Breast epithelium (tissue), 4 donors: Measurements from ENCODE around the gene SEMA3G. TPM values are rescaled to one million over a fixed set of nuclear protein-coding genes. Genes with fewer than 3 reads are reported as not detected.

ENCODE experiments used
- DNase-seq, 2 donors: peaks; one replicate each; pipeline ENCODE4 v3.0.0-alpha.2; 2019; ENCODE audit warnings: low spot score in 2 of 2
- H3K27ac ChIP-seq, 2 donors: fragments of 200-600 bp; sonication (generic) in 1 of 2; one replicate each; pipeline ENCODE4 v1.5.1; 2016 to 2019; ENCODE audit warnings: mild to moderate bottlenecking in 1 of 2
- H3K27me3 ChIP-seq, 2 donors: fragments of 200-600 bp; sonication (generic) in 1 of 2; one replicate each; pipeline versions ENCODE4 v1.5.1 to v1.6.0; 2017 to 2019; ENCODE audit warnings: control low read depth in 1 of 2, mild to moderate bottlenecking in 1 of 2
- H3K36me3 ChIP-seq: fragments of 200-600 bp; one replicate; pipeline ENCODE4 v1.5.1; 2019
- H3K4me1 ChIP-seq, 2 donors: fragments of 200-600 bp; sonication (generic); one replicate each; pipeline ENCODE4 v1.5.1; 2016 to 2019; ENCODE audit warnings: control low read depth in 1 of 2
- H3K4me3 ChIP-seq, 3 donors: fragments of 200-600 bp; sonication (generic); 1 replicate in 2 of 3; 2 replicates in 1 of 3; pipeline ENCODE4 v1.5.1; 2016 to 2019; ENCODE audit warnings: mild to moderate bottlenecking in 3 of 3, moderate library complexity in 2 of 3
- H3K9me3 ChIP-seq, 2 donors: fragments of 200-600 bp; sonication (generic) in 1 of 2; one replicate each; pipeline ENCODE4 v1.5.1; 2016 to 2019; ENCODE audit warnings: control low read depth in 1 of 2
- POLR2A ChIP-seq: fragments of 450-650 bp; IDR thresholded peaks from one replicate; pipeline ENCODE4 v1.6.1; 2016; ENCODE audit warnings: antibody characterized with exemption, mild to moderate bottlenecking, moderate library complexity
- POLR2AphosphoS5 ChIP-seq, 3 donors: sonication (generic); formaldehyde crosslinking; IDR thresholded peaks; one replicate each; pipeline ENCODE4 v1.6.1; 2017; ENCODE audit warnings: antibody characterized with exemption in 3 of 3
- intact Hi-C: fragments of 100-400 bp; cut with DNase I; formaldehyde crosslinking; loops from one replicate; pipeline ENCODE4 v1.15.1; 2023; ENCODE audit warnings: low total_unique reads
- total RNA-seq, 3 donors: library from RNA; depleted of rRNA; stranded (reverse); fragments of >200 nt; gene quantifications; one replicate each; pipeline ENCODE4 v1.1.0, GENCODE V29; 2016
- TF ChIP-seq, protein P1 (sequence below), 3 donors: fragments of 450-650 bp; IDR thresholded peaks; one replicate each; pipeline ENCODE4 v1.5.1; 2016 to 2017; ENCODE audit warnings: antibody characterized with exemption in 3 of 3, mild to moderate bottlenecking in 3 of 3, moderate library complexity in 3 of 3

The SEMA3G gene
- 100 to 1,000 TPM in 1 of 3 donors, 10 to 100 TPM in 2; 12.3 to 255 (median 70.1) TPM for total RNA-seq

DNA sequence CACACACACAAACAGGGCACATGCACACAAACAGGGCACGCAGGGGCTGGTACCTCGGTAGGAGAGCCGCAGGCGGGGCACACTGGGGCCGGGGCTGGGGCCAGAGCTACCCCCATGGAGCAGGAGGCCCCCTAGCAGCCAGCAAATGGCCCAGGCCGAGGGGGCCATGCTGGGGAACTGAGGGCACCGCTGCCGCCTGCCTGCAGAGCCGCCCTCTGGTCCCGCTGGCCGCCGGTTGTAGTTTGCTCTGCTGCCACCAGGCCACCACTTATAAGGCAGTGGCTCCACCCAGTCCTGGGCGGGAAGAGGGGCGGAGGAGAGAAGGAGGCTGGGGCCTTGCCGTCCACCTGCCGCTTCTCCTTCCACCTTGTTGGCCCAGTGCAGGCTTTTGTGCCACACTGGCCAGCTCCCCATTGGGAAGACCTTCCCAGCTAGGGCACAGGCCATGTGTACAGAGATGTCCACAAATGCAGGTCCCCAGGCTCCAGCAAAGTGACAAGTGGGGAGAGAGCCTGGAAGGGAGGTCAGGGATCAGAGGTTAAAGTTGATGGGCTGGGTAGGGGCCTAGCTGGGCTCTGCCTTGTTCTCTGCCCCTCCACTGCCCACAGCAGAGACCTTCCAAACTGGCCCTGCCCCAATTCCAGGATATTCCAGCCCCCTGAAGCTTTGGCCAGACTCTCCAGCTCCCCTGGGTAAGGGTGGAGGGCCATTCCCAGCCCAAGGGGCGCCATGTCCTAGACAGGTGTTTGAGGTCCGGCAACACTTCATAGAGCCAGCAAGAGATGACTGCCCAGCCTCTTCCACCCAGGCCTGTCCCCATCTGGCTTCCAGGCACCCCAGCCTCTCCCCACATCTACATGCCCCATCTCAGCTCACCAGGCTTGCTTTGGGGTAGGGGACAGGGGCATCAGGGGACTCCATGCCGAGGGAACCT is at the start of gene SEMA3G:
Gene SEMA3G, minus strand, starts transcription at position 244 of the 934 bp plus-strand sequence. Its CDS starts 76 bp downstream, at position 168.
- no peaks in the 10 kb centered on the region for H3K36me3 ChIP-seq
- TF ChIP-seq POLR2AphosphoS5 (IDR thresholded peaks at IDR 0.05) = peak in 1 of 3 donors; percentile 16
- no peak for TF ChIP-seq POLR2A
- TF ChIP-seq, protein P1, sequence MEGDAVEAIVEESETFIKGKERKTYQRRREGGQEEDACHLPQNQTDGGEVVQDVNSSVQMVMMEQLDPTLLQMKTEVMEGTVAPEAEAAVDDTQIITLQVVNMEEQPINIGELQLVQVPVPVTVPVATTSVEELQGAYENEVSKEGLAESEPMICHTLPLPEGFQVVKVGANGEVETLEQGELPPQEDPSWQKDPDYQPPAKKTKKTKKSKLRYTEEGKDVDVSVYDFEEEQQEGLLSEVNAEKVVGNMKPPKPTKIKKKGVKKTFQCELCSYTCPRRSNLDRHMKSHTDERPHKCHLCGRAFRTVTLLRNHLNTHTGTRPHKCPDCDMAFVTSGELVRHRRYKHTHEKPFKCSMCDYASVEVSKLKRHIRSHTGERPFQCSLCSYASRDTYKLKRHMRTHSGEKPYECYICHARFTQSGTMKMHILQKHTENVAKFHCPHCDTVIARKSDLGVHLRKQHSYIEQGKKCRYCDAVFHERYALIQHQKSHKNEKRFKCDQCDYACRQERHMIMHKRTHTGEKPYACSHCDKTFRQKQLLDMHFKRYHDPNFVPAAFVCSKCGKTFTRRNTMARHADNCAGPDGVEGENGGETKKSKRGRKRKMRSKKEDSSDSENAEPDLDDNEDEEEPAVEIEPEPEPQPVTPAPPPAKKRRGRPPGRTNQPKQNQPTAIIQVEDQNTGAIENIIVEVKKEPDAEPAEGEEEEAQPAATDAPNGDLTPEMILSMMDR (IDR thresholded peaks at IDR 0.05) = peak; percentile 38 to 74 (median 70)
- DNase-seq = peak; percentile 70 to 83
- no peaks in the 10 kb centered on the region for H3K27me3 ChIP-seq
- H3K4me3 ChIP-seq = peak within 1 kb of the TSS; percentile 26 to 52 (median 39)
- H3K27ac ChIP-seq = peak within 1 kb of the TSS in 1 of 2 donors; percentile 59
- H3K9me3 ChIP-seq = no peaks in the 10 kb centered on the region
- peaks cover 0 to 1% of the 10 kb centered on the region in 2 donors for H3K4me1 ChIP-seq
- intact Hi-C loops = no loop called here

DNA sequence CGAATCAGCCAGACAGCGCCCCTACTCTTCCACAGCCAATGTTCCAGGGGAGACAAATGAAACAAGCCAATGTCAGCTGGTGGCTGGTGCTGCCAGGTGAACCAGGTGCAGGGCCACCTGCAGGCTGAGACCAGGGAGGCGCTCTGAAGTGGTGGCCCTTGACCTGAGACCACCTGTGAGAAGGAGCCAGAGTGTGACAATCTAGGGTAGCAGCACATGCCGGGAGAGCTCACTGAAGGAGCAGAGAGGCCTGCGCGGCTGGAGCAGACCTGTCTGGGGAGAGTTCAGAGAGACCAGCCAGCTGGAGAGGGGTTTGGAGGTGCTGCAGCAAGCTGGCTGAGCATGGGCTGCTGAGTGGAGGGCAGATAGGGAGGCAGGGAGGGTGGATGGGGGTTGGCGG is 49.5 kb upstream of the SEMA3G start:
- H3K36me3 ChIP-seq = peaks cover 4% of the 10 kb centered on the region
- no peak overlapping the region for H3K4me3 ChIP-seq
- no peaks in the 10 kb centered on the region for H3K9me3 ChIP-seq

DNA sequence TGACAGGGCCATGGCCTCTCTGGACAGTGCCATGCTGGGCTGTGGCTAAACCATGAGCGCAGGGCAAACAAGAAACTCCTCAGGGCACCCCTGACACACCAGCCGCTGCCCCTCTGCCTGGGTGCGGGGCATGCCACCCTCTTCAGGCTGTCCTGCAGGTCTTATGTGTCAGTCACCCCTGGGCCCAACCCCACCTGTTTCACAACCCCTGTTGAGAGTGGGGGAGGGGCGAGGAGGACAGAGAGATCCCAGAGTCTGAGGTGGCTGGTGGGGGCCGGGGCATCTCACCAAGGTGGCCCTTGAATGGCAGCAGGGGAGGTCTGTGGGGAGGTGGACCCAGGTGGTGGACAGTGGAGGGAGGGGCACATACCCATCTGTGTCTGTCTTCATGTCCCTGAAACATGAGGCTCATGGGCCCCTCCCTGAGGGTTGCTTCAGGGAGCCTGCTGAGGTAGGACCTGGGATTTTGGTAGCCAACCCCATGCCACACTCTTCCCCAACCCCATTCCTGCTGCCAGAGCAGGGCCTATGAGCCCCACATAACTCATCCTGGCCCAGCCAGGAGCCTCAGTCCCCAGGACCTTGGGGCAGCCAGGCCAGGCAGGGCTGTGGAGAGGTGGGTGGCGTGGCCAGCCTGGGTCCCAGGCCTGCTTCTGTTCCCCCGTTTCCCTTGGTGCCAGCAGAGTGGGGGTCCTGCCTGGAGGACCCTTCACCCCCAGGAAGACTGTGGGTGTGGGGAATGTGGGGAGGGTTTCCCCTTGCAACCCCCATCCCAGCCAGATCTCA is 48.5 kb upstream of the SEMA3G start:
- TF ChIP-seq POLR2AphosphoS5 (IDR thresholded peaks at IDR 0.05) (no peak), POLR2A (no peak)
- TF ChIP-seq, protein P1 (IDR thresholded peaks at IDR 0.05) = no peak
- no peak overlapping the region for H3K4me3 ChIP-seq
- H3K9me3 ChIP-seq = no peaks in the 10 kb centered on the region
- no peaks in the 10 kb centered on the region for H3K27me3 ChIP-seq
- no peaks in the 10 kb centered on the region for H3K4me1 ChIP-seq
- intact Hi-C loops = no loop called here
- H3K27ac ChIP-seq = peak overlapping the region in 1 of 2 donors; percentile 85
- peaks cover 9% of the 10 kb centered on the region for H3K36me3 ChIP-seq
- DNase-seq = no peak

More for the DNA sequence above, 49.5 kb upstream of the SEMA3G start:
- no peak for DNase-seq
- H3K4me1 ChIP-seq = no peaks in the 10 kb centered on the region
- H3K27me3 ChIP-seq = no peaks in the 10 kb centered on the region
- intact Hi-C loops = no loop called here
- no peak for TF ChIP-seq POLR2AphosphoS5 (IDR thresholded peaks at IDR 0.05)
- TF ChIP-seq POLR2A = no peak
- TF ChIP-seq, protein P1 (IDR thresholded peaks at IDR 0.05) = no peak
- peak overlapping the region; percentile 17 to 85 for H3K27ac ChIP-seq

DNA sequence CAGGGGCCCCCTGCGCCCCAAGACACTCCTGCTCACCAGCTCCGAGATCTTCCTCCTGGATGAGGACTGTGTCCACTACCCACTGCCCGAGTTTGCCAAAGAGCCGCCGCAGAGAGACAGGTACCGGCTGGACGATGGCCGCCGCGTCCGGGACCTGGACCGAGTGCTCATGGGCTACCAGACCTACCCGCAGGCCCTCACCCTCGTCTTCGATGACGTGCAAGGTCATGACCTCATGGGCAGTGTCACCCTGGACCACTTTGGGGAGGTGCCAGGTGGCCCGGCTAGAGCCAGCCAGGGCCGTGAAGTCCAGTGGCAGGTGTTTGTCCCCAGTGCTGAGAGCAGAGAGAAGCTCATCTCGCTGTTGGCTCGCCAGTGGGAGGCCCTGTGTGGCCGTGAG is 47.2 kb upstream of the SEMA3G start:
- Histone ChIP-seq H3K27me3 (no peaks in the 10 kb centered on the region), H3K36me3 (peaks cover 15% of the 10 kb centered on the region), H3K4me1 (no peaks in the 10 kb centered on the region), H3K27ac (peak overlapping the region in 1 of 2 donors; percentile 85), H3K4me3 (no peak overlapping the region), H3K9me3 (no peaks in the 10 kb centered on the region)
- DNase-seq = no peak
- intact Hi-C loops = no loop called here
- TF ChIP-seq, protein P1 (IDR thresholded peaks at IDR 0.05) = no peak
- TF ChIP-seq POLR2AphosphoS5 (IDR thresholded peaks at IDR 0.05) (no peak), POLR2A (no peak)
